GM12891 (cell line): ENCODE data around the gene PTPRT.

Source experiments
- DNase-seq: peaks from one replicate; pipeline ENCODE4 v3.0.0; 2011; ENCODE audit warnings: low spot score; ENCODE audit not compliant: insufficient read length
- FAIRE-seq: peaks from 2 replicates; lab custom pipeline; 2011; peaks lifted over from hg19 to GRCh38; lab: Jason Lieb, UNC
- PAX5 ChIP-seq: IDR thresholded peaks from 2 replicates; pipeline ENCODE4 v1.6.1; 2011; ENCODE audit warnings: low read length, moderate library complexity, mild to moderate bottlenecking; ENCODE audit not compliant: insufficient read depth, severe bottlenecking
- POLR2A ChIP-seq: IDR thresholded peaks from 2 replicates; pipeline ENCODE4 v1.6.1; 2011; ENCODE audit warnings: low read depth, low read length, control low read depth
- POLR2AphosphoS5 ChIP-seq: IDR thresholded peaks from 2 replicates; pipeline ENCODE4 v1.6.1; 2011; ENCODE audit warnings: low read depth, low read length, control low read depth
- POU2F2 ChIP-seq: IDR thresholded peaks from 2 replicates; pipeline ENCODE4 v1.6.1; 2011; ENCODE audit warnings: low read depth, mild to moderate bottlenecking, control low read depth, low read length, moderate library complexity
- SPI1 ChIP-seq: IDR thresholded peaks from 2 replicates; pipeline ENCODE4 v1.6.1; 2011; ENCODE audit warnings: low read depth, low read length, control low read depth
- TAF1 ChIP-seq: IDR thresholded peaks from 2 replicates; pipeline ENCODE4 v1.6.1; 2011; ENCODE audit warnings: low read depth, low read length, control low read depth

The PTPRT gene

DNA sequence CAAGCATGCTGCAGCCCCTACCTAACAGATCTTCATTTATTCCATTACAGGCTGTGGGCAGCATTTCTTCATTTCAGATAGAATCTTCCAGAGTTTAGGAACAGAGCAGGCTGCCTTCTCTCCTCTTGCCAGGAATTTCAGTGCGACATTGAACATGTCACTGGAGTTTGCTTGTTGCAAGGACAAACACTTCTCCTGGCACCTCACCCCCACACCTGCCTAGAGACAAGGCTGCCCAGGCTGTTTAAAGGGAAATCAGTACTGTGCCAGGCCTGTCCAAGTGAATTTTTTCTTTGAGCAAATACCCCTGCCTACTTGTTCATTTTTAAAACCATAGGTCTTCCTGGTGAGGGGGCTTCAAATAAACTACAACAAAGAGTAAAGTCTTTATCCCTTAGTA lies 594.1 kb downstream of the PTPRT start:
- FAIRE-seq = no peak
- DNase-seq = no peak
- TF ChIP-seq POLR2A = no peak
- no peak for TF ChIP-seq POLR2AphosphoS5
- no peak for TF ChIP-seq SPI1
- no peak for TF ChIP-seq PAX5
- TF ChIP-seq TAF1 = no peak
- TF ChIP-seq POU2F2 = no peak

DNA sequence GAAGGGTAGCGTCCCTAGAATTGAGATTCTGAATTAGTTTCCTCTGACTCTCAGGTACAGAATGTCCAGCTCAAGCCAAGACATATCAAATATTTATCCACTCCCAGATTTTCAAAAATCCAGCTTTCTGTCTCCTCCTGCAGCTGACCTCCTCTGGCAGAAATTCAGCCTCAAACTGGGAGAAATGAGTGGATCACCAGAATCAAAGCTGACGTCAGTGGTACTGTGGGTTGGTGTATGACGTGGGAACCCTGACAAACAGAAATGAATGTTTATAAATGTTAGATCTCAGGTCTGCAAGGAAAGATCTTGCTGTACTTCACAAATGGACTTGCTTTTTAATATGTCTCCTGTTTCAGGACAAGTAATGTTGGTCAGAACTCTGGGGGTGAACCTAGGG lies 595.0 kb downstream of the PTPRT start:
- no peak for FAIRE-seq
- TF ChIP-seq POLR2A = no peak
- no peak for TF ChIP-seq POLR2AphosphoS5
- TF ChIP-seq POU2F2 = no peak
- TF ChIP-seq SPI1 = no peak
- no peak for TF ChIP-seq TAF1
- no peak for TF ChIP-seq PAX5
- DNase-seq = no peak

DNA sequence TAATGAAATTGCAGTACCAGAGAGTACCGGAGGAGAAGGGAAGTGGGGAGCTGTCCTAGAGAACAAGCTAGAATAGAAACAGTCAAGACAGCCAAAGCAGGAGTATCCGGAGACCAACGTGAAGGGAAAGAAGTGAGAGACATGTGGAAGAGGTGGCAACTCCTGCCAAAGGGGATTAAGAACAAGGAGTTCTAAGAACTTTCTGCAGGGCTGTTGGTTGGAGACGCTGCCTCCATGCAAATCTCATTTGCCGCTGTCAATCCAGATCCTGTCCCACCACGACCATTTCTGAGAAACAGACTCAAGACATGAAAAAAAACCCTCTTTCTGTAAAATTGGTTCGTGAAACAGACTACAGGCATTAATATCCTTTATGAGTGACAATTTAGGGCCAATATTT lies 595.7 kb downstream of the PTPRT start:
- no peak for TF ChIP-seq POLR2AphosphoS5
- TF ChIP-seq TAF1 = no peak
- no peak for TF ChIP-seq POLR2A
- no peak for TF ChIP-seq SPI1
- no peak for TF ChIP-seq PAX5
- no peak for TF ChIP-seq POU2F2
- FAIRE-seq = no peak
- no peak for DNase-seq

DNA sequence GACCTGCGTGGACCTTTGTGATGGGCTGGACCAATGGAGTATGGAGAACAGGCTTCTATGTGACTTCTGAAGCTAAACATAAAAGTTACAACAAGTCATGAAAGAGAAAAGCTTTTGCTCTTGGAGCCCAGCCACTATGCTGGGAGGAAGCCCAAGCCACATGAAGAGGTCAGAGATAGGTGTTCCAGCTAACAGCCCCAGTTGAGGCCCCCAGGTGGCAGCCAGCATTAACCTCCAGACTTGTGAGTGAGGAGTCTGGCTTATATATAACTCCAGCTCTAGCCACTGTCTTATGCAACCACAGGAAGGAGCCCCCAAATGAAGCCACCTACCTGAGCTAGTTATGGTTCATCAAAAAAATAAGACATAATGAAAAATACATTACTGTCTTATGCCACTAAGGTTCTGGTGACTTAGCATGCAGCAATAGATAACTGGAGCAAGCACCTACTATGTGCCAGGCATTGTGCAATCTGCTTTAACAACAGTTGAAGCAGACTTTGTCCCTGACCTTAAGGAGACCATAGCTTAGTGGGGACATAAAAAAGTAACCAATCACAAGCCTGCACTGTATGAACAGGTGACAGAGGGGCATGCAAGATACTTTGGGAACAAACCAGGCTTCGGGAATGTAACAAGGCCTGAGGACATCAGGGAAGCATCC lies 599.6 kb downstream of the PTPRT start:
- no peak for FAIRE-seq

DNA sequence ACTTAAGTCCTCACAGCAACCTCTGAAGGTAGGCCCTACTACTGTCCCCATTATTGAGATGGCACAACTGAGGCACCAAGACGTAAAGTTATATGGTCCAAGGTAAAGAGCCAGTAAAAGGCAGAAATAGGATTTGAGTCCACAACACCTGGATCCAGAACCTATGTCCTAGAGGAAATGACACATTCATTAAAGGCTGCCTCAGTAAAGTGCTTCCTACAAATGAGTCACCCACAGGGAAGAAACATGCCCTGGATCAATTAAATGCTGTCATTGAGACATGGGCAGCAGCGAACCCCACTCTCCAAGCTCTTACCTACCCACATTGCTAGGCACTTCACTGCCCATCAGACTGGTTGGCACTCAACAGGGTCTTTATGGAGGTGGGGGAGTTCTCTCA lies 600.9 kb downstream of the PTPRT start:
- TF ChIP-seq POU2F2 = no peak
- TF ChIP-seq POLR2AphosphoS5 = no peak
- TF ChIP-seq PAX5 = no peak
- no peak for TF ChIP-seq POLR2A
- no peak for TF ChIP-seq TAF1
- no peak for TF ChIP-seq SPI1
- DNase-seq = no peak
- FAIRE-seq = no peak

More for the DNA sequence above, 599.6 kb downstream of the PTPRT start:
- no peak for TF ChIP-seq POU2F2
- TF ChIP-seq POLR2A = no peak
- no peak for TF ChIP-seq PAX5
- no peak for TF ChIP-seq TAF1
- no peak for TF ChIP-seq POLR2AphosphoS5
- TF ChIP-seq SPI1 = no peak
- no peak for DNase-seq

DNA sequence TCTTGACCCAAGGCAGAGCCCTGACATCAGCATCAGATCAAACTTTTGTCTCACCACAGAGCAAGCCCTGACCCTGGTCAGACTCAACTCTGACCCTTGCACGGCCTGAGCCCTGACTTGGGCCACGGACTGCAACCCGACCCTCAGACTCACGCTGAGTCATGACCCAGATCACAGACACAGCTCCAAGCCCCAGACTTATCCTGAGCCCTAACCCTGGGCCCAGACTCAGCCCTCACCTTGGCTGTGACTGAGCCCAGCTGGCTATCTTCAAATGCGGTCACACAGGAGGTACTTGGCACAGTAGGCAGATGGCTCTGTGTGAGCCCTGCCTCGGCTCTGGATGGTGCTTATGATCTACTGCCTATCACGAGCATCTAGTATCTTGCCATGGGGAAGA lies 602.3 kb downstream of the PTPRT start:
- TF ChIP-seq TAF1 (no peak), POU2F2 (no peak)
- no peak for FAIRE-seq
- DNase-seq = no peak

DNA sequence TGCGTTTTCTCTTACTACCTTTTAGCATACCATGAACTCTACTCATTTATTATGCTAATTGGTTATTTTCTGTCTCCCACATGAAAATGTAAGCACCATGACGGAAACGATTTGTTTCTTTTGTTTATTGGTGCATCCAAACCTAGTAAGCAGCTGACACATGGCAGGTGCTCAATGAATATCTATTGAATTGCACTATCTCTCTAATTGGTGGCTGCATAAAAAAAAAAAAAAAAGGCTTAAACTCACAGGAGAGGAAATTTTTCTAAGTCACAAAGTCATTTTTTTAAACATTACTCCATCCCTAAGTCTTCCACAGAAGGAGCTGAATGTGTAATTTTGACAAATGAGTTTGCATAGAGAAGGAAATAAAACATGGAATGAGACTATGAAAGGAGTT lies 608.4 kb downstream of the PTPRT start:
- TF ChIP-seq SPI1 (no peak), POU2F2 (no peak), POLR2AphosphoS5 (no peak), PAX5 (no peak), TAF1 (no peak)
- FAIRE-seq (no peak), DNase-seq (no peak)

DNA sequence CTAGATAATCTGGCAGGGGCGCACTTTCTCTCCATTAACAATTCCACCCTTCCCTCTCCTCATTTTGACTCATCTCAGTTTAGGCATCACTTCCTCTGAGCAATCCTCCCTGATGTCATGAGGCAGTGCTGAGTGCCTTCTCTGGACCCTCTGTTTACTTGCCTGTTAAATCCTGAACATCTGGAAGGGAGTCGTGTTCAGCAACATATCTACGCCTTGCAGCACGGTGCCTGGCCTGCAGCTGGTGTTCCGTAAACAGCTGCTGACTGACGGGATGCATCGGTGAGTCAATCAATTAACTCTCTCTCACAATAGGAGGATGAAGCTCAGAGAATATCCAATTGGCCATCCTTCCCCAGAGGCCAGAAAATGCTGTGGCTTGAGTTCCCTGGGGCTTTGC lies 613.5 kb downstream of the PTPRT start:
- DNase-seq = no peak
- no peak for FAIRE-seq
- TF ChIP-seq POLR2AphosphoS5 (no peak), POU2F2 (no peak), SPI1 (no peak), POLR2A (no peak), TAF1 (no peak), PAX5 (no peak)

DNA sequence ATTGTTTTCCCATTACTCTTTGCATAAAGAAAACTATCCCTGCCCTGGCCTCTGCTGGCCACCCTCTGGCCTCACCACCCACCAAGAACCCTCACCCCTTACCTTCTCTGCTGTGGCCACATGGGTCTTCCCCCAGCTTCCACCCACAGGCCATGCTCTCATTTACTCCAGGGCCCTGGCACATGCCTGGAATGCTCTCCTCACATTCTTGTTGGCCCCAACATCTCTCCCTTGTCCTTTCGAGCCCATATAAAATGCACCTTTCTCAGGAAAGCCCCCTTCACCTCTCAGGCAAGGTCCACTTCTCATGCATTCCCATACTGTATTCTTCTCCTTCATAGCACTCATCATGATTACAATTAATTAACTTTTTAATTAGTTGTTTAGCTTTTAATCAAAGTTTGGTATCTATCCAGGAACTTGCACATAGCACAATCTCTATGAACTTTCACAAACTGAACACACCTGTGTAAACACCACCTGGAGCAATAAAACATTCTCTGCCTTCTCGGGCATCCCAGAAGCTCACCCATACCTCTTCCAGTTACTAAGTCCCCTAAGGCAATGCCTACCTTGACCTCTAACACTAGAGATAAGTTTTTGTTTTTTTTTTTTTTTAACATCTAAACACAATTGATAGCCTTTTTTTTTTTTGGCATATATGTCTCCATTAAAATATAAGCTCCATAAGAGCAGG lies 617.2 kb downstream of the PTPRT start:
- TF ChIP-seq POU2F2 (no peak), SPI1 (no peak), TAF1 (no peak), POLR2A (no peak), PAX5 (no peak), POLR2AphosphoS5 (no peak)
- FAIRE-seq (no peak), DNase-seq (no peak)

DNA sequence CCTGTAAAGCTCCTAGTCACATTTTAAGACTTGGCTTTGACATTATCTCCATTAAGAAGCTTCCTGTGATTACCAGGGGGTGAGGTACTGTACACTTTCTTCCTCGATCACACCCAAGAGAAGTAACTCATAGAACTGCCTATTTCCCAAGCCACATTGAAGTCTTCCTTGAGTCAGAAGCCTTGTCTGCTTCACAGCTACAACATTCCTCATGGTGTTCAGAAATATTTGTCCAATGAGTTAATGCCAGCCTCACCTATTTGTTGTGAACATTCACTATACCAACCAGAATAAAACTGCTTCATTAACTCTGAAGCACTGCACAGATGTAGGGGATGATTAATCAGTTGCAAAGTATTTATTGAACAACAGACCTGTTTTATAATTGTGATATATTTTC lies 622.3 kb downstream of the PTPRT start:
- FAIRE-seq = no peak
- DNase-seq = no peak
- TF ChIP-seq POLR2A (no peak), SPI1 (no peak), PAX5 (no peak), TAF1 (no peak), POLR2AphosphoS5 (no peak), POU2F2 (no peak)
